Stimulated activated CD4-positive, alpha-beta T cell treated with anti-CD3 and anti-CD28 coated beads, Interleukin-12 subunit alpha, Interleukin-12 subunit beta, amount 100 ng/mL, for 24 hours (primary cell): ENCODE results near the gene DOK7.

ENCODE experiments used
- DNase-seq, 2 experiments: peaks; one replicate each; pipeline ENCODE4 v3.0.0-alpha.2; 2020; ENCODE audit warnings: low read depth in 2 of 2

The DOK7 gene

DNA sequence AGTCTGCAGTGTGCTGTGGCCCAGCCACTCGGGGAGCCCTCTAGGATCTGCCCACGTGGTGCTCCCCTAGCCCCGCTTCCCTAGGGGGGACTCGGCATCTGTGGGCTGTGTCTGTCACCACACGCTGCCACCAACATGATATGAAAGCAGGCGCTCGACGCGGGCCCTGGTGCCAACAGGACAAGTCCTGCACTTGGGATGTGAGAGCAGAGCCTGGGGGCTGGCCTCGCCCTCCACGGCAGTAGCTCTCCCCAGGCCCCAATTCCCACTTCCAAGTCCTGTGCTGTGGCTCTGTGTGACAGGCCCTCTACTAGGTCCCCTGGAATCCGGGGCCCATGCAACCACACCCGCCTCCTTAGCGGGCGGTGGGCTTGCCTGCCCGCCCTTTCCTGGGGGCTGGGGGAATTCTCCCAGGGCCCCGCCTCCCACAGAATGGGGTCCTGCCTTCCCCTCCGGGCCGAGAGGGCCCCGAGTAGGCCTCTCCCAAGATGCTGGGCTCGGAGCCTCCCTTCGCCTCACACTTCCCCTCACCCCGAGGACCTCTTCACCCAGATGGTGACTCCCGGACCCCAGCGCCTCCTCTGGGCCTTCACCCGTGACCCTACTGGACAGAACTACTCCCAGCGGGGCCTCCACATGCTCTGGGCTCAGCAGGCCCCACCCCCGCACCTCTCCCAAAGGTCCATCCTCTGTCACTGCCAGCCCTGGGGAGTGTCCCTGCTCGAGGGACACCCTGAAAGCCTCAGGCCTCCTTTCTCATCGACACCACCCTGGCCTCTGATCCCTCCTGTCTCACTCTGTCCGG, 57.9 kb downstream of the DOK7 start:
- DNase-seq, result no peak

GRCh38 chr4:3521621-3522325, 58.7 kb downstream of the DOK7 start:
- no peak for DNase-seq

DNA sequence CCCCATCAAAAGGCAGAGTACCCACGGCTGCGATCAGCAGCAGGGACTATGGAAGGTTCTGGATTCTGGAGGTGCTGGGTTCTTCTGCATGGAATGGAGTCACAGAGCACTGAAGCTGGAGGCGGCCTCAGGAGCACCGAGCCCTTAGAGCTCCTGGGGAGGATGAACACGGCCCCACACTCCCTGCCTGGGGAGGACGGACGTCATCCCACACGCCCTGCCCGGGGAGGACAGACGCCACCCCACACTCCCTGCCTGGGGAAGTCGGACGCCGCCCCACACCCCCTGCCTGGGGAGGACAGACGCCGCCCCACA, 59.2 kb downstream of the DOK7 start:
- DNase-seq, result no peak

DNA sequence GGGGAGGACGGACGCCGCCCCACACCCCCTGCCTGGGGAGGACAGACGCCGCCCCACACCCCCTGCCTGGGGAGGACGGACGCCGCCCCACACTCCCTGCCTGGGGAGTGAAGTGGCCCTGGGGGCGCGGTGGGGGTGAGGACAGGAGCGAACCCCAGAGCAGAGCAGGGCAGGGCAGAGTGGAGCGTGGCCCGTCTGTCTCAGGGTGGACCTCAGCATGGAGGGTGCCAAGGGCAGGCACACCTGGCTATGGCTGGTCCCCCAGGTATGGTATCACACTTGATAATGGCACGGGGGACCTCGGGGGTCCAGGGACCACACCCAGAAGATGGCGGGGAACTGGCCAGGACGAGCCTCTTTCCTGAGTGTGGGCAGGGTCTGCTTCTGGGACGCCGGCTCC, 59.5 kb downstream of the DOK7 start:
- DNase-seq, result no peak

DNA sequence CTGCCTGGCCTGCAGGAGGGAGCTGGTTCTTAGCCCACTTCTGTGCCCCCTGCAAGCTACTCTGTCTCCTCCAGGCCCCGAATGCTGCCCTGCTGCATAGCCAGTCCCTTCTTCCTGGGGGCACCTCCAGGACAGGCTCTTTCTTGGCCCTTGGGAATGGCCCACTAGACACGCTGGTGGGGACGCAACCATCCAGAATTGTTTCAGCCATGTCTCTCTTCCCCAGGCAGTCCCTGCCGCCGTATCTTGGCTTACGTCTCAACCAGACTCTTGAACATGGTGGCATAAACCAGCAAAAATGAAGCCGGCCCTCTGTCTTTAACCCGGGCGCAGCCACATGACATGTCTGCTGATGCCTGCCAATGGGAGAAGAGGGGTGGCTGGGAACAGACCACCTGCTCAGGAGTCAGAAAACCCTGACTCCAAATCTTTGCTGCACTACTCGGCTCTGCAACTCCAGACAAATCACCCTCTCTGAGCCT, 60.1 kb downstream of the DOK7 start:
- DNase-seq, result no peak

DNA sequence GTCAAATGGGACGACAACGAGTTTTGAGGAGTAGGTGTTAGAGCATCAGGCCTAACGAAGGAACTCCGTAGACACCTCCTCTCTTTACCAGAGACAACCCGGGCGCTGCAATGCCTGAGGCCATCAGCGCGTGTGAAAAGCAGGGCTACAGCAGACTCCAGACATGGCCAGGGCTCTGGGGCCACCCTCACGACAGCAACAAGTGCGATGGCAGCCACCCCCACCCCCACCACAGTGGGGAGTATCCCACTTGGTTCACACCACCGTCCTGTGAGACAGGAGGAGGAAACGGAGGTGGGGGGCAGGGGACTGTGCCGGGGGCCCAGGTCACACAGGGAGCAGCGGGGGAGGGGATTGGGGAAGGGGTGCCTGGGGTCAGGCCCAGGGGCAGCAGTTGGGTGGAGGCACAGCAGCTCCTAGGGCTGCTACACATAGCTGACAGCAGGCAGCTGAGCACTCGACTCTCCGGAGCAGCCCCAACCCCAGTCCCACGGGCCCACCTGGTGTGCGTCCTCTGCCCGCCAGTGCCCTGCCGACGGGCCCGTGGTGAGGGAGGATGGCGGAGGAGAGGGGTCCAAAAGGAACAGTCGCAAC, 60.6 kb downstream of the DOK7 start:
- DNase-seq, result no peak

DNA sequence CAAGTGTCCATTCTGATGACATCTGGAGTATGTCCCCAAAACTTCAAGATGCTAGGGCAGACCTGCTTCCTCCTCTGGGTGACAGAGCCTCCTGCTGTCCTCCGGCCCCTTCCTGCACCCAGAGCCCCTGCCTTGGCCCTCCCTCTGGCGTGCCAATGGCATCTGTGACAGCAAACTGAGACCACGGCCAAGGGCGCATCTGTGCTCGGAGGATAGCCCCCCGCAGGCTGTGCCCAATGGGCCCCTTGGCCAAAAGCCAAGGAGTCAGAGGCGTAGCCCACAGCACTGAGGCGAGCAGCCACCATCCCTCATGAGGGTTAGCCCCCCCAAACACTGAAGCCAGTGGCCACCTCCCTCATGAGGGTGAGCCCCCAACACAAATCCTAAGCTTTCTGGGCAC, 61.2 kb downstream of the DOK7 start:
- DNase-seq, result no peak

GRCh38 chr4:3524920-3525319, 61.8 kb downstream of the DOK7 start:
- DNase-seq, result no peak

- no peak for DNase-seq
Measured at GRCh38 chr4:3525532-3526430, 62.7 kb downstream of the DOK7 start.

GRCh38 chr4:3526456-3526855, 63.4 kb downstream of the DOK7 start:
- no peak for DNase-seq

DNA sequence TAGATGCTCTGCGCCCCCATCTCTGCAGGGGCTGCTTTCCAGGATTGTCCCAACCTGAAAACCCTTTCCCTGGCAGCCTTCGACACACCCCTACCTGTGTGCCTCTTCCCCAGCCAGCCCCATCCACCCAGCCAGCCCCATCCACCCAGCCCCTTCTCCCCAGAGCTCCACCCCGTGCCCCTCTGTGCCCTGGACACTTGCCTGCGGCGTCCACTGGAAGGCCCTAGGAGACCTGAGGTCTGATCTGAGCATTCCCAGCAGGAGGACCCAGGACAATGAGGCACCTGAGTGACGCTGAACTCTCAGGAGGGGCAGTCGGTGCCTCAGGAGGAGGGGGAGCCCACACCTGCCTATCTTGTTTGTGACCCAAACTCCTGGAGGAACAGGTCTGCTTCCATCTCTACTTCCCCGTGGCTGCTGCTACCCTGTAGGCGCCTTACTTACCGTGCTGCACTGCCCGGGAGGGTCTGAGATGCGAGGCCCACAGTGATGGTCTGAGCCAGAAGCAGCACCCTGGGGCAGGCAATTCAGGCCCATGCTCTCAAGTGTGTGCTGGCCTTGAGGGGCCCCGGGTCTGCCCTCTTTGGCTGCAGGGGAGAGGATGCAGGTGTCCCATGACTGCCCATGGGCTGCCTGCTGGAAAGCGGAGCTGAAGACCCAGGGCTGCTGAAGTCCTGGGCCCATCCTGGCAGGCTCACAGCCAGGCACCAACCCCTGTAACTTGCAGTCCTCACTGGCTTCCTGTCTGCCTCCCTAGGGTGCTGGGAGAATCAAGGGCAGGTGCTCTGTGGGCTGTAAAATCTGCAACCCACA, 64.2 kb downstream of the DOK7 start:
- DNase-seq, result no peak

GRCh38 chr4:3527914-3528876, 65.1 kb downstream of the DOK7 start:
- DNase-seq, result no peak

DNA sequence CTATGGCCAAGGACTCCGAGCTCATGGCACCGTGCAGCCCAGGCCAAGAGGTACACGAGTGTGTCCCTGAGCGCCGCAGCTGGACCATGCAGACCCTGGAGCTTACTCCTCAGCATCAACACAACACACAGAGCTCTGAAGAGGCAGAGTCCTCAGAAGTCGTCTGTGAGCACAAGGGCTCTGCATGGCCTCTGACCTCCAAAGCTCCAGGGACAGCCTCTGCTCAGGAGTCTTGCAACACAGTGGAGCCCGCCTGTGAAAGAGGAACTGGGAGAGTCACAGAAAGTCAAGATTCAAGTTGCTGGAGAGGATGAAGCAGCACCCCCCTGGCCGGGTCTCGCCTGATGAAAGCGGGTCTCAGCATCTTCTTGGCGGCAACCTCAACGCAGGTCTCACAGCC, 66.3 kb downstream of the DOK7 start:
- DNase-seq, result no peak

GRCh38 chr4:3530051-3530450, 66.9 kb downstream of the DOK7 start:
- DNase-seq, result no peak

DNA sequence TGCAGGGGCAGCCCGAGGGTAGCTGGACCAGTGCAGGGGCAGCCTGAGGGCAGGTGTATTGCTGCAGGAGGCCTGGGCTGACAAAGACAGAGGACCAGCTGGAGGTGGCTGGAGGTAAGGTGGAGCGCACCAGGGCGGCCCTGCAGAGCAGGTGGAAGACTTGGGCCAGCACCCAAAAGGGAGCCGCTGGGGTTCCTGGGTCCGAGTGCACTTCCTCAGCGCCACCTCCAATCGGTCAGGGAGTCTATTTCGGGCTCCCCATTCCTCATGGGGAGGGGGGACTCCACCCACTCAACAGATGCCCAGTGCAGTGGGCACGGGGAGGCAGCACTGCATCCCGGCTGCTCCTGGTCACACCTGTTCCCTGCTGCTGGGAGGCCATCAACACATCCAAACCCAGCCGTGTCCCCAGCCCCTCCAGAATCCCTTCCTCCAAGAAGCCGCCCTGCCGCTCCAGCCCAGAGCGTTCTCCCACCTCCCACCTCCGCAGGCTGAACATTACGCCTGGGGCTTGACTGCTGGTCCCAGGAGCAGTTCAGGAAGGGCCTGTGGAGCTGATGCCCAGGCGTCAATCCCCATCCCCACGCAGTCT, 67.7 kb downstream of the DOK7 start:
- no peak for DNase-seq

- DNase-seq, result no peak
Measured at GRCh38 chr4:3531318-3531878, 68.3 kb downstream of the DOK7 start.

DNA sequence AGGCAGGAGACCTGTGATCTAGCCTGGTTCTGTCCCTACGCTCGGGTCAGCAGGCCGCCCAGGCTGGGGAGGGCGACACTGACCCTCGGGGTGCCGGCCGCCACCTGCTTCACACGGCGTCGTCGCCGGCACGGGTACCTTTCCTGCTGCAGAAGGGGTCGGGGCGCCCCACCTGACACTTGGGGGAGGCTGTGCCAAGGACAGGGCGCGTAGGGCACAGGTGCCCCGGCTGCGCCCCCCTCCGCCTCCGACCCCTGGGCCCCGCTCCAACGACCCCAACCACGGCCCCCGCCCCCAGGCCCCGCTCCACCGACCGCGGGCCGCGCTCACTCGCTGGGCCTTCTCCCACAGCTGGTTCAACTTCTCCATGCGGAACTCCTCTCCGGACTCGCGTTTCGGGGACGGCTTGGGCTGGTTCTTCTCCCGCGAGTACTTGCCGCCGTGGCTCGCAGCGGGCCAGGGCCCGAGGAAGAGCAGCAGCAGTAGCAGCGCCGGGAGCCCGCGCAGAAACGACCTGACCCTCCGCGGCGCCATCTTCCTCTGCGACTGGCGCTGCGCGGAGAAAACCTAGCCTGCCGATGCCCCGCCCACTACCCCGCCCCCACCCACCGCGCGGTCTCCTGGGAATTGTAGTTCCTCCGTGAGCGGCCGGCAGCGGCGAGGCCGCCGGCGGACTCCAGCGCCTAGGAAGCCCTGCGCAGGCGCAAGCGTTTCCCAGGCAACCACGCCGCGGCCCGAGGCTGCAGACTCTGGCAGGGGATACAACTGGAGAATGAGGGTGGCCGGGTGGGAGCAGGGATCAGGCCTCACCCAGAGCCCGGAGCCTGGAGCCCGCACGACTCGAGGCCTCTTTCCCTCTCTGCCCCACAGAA, 69.0 kb downstream of the DOK7 start, which contains the start of gene LRPAP1:
Gene LRPAP1, minus strand, starts transcription at position 544 of the 872 bp plus-strand sequence. Its CDS starts 10 bp downstream, at position 534.
- DNase-seq, result peak; percentile 75 to 84
